Loucy (cell line): ENCODE results near the gene DSE.

Experiments
- H2AFZ ChIP-seq: fragments of 200-600 bp; sonication (generic); 2 replicates; pipeline ENCODE4 v1.6.0; 2016; ENCODE audit warnings: antibody characterized with exemption, mild to moderate bottlenecking, low read length, moderate library complexity
- H3F3A ChIP-seq: fragments of 200-600 bp; 2 replicates; pipeline ENCODE4 v1.6.0; 2016; ENCODE audit warnings: antibody characterized with exemption, low read depth, mild to moderate bottlenecking
- H3K27me3 ChIP-seq: fragments of 200-600 bp; sonication (generic); 2 replicates; pipeline ENCODE4 v1.6.1; 2014; ENCODE audit warnings: low read length, mild to moderate bottlenecking; ENCODE audit not compliant: insufficient read depth, poor library complexity, severe bottlenecking
- H3K36me3 ChIP-seq: fragments of 200-600 bp; sonication (generic); 2 replicates; pipeline ENCODE4 v1.6.1; 2016; ENCODE audit warnings: low read length; ENCODE audit not compliant: insufficient read depth
- H3K4me1 ChIP-seq: fragments of 200-600 bp; sonication (generic); 2 replicates; pipeline ENCODE4 v1.5.1; 2014; ENCODE audit warnings: low read length, mild to moderate bottlenecking; ENCODE audit not compliant: insufficient read depth, poor library complexity, severe bottlenecking
- H3K4me2 ChIP-seq: fragments of 200-600 bp; sonication (generic); 2 replicates; pipeline ENCODE4 v1.6.0; 2014; ENCODE audit warnings: antibody characterized with exemption, low read length, low read depth, mild to moderate bottlenecking; ENCODE audit not compliant: poor library complexity, severe bottlenecking
- H3K4me3 ChIP-seq: fragments of 200-600 bp; sonication (generic); 2 replicates; pipeline ENCODE4 v1.5.1; 2014; ENCODE audit warnings: low read length, mild to moderate bottlenecking, mixed read lengths; ENCODE audit not compliant: poor library complexity, severe bottlenecking
- H3K79me2 ChIP-seq: fragments of 200-600 bp; sonication (generic); 2 replicates; pipeline ENCODE4 v1.6.1; 2014; ENCODE audit warnings: low read length; ENCODE audit not compliant: insufficient read depth
- H3K9ac ChIP-seq: fragments of 200-600 bp; sonication (generic); 2 replicates; pipeline ENCODE4 v1.6.0; 2014; ENCODE audit warnings: mild to moderate bottlenecking, low read depth, low read length, moderate library complexity; ENCODE audit not compliant: poor library complexity, severe bottlenecking
- H3K9me2 ChIP-seq: fragments of 200-600 bp; sonication (generic); replicated peaks from 2 replicates; pipeline ENCODE4 v1.6.1; 2016; ENCODE audit warnings: low read depth, low read length, mixed read lengths
- H3K9me3 ChIP-seq: fragments of 200-600 bp; sonication (generic); 2 replicates; pipeline ENCODE4 v1.6.1; 2014; ENCODE audit warnings: mild to moderate bottlenecking, antibody characterized with exemption, low read length, low read depth; ENCODE audit not compliant: insufficient read depth
- H4K20me1 ChIP-seq: fragments of 200-600 bp; sonication (generic); 2 replicates; pipeline ENCODE4 v1.6.0; 2014; ENCODE audit warnings: antibody characterized with exemption, low read length, mild to moderate bottlenecking; ENCODE audit not compliant: insufficient read depth, poor library complexity, severe bottlenecking
- EZH2phosphoT487 ChIP-seq: fragments of 200-600 bp; IDR thresholded peaks from 2 replicates; pipeline ENCODE4 v1.6.1; 2018; ENCODE audit warnings: antibody characterized with exemption, mild to moderate bottlenecking, moderate library complexity, borderline replicate concordance
- TF ChIP-seq, protein P1 (sequence below): fragments of 200-600 bp; sonication (generic); conservative IDR thresholded peaks from 2 replicates; pipeline ENCODE4 v1.5.1; 2014; ENCODE audit warnings: mild to moderate bottlenecking, antibody characterized with exemption, low read length

The DSE gene

DNA sequence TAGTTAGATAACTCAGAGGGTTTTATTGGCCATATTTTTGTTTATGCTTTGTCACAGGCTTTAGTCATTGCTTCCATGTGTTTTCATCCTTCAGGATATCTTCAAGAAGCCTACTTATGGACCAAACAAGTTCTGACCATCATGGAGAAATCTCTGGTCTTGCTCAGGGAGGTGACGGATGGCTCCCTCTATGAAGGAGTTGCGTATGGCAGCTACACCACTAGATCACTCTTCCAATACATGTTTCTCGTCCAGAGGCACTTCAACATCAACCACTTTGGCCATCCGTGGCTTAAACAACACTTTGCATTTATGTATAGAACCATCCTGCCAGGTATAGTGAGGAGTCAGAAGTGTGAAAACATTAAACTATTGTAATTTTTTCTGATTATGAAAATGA lies 60.1 kb downstream of the DSE start:
- H3K4me2 ChIP-seq = no peak overlapping the region
- no peaks in the 10 kb centered on the region for H3K9me3 ChIP-seq
- no peaks in the 10 kb centered on the region for H3K79me2 ChIP-seq
- no peak overlapping the region for H3K9ac ChIP-seq
- H3K27me3 ChIP-seq = no peaks in the 10 kb centered on the region
- H4K20me1 ChIP-seq = no peaks in the 10 kb centered on the region
- no peaks in the 10 kb centered on the region for H3K36me3 ChIP-seq
- no peaks in the 10 kb centered on the region for H3K9me2 ChIP-seq
- H3F3A ChIP-seq = no peaks in the 10 kb centered on the region
- H3K4me3 ChIP-seq = no peak overlapping the region
- TF ChIP-seq EZH2phosphoT487 = no peak
- no peaks in the 10 kb centered on the region for H3K4me1 ChIP-seq
- H2AFZ ChIP-seq = no peak overlapping the region

GRCh38 chr6:116431964-116432595 lies 61.3 kb downstream of the DSE start:
- Histone ChIP-seq H3K4me2 (no peak overlapping the region), H3K9me2 (no peaks in the 10 kb centered on the region), H3K9ac (no peak overlapping the region), H3F3A (no peaks in the 10 kb centered on the region), H2AFZ (no peak overlapping the region), H3K9me3 (no peaks in the 10 kb centered on the region), H3K36me3 (no peaks in the 10 kb centered on the region), H3K79me2 (no peaks in the 10 kb centered on the region), H3K4me1 (no peaks in the 10 kb centered on the region), H4K20me1 (no peaks in the 10 kb centered on the region), H3K4me3 (no peak overlapping the region), H3K27me3 (no peaks in the 10 kb centered on the region)
- TF ChIP-seq EZH2phosphoT487 = no peak
- TF ChIP-seq, protein P1, sequence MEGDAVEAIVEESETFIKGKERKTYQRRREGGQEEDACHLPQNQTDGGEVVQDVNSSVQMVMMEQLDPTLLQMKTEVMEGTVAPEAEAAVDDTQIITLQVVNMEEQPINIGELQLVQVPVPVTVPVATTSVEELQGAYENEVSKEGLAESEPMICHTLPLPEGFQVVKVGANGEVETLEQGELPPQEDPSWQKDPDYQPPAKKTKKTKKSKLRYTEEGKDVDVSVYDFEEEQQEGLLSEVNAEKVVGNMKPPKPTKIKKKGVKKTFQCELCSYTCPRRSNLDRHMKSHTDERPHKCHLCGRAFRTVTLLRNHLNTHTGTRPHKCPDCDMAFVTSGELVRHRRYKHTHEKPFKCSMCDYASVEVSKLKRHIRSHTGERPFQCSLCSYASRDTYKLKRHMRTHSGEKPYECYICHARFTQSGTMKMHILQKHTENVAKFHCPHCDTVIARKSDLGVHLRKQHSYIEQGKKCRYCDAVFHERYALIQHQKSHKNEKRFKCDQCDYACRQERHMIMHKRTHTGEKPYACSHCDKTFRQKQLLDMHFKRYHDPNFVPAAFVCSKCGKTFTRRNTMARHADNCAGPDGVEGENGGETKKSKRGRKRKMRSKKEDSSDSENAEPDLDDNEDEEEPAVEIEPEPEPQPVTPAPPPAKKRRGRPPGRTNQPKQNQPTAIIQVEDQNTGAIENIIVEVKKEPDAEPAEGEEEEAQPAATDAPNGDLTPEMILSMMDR = no peak

GRCh38 chr6:116433206-116433712 lies 62.5 kb downstream of the DSE start:
- Histone ChIP-seq H3F3A (no peaks in the 10 kb centered on the region), H3K9me3 (no peaks in the 10 kb centered on the region), H3K27me3 (no peaks in the 10 kb centered on the region), H3K9ac (no peak overlapping the region), H4K20me1 (no peaks in the 10 kb centered on the region), H3K4me2 (no peak overlapping the region), H3K9me2 (no peaks in the 10 kb centered on the region), H3K79me2 (no peaks in the 10 kb centered on the region), H3K36me3 (no peaks in the 10 kb centered on the region), H3K4me1 (no peaks in the 10 kb centered on the region), H2AFZ (no peak overlapping the region), H3K4me3 (no peak overlapping the region)
- TF ChIP-seq EZH2phosphoT487 = no peak
- TF ChIP-seq, protein P1 = no peak
